GM18951 (cell line): ENCODE data around the gene ARGFX.

ENCODE experiments used
- POLR2A ChIP-seq: IDR thresholded peaks from 4 replicates; pipeline ENCODE4 v1.6.1; 2011; ENCODE audit warnings: mild to moderate bottlenecking; ENCODE audit not compliant: insufficient read length, insufficient read depth; ENCODE audit errors: extremely low read depth
- in situ Hi-C: fragments of 300-500 bp; cut with MboI; formaldehyde crosslinking; loops from one replicate; pipeline ENCODE4 v1.12.0; 2022; ENCODE audit warnings: low sequenced_read_pairs, mixed read lengths, inconsistent platforms; ENCODE audit not compliant: unreplicated experiment

Gene ARGFX

GRCh38 chr3:121567649-121568048 is at the start of gene ARGFX:
TSS of gene ARGFX (plus strand) at chr3:121567949. CDS start at chr3:121570714, 2,765 bp downstream.
- in situ Hi-C loops: no loop called here
- TF ChIP-seq POLR2A: no peak

DNA sequence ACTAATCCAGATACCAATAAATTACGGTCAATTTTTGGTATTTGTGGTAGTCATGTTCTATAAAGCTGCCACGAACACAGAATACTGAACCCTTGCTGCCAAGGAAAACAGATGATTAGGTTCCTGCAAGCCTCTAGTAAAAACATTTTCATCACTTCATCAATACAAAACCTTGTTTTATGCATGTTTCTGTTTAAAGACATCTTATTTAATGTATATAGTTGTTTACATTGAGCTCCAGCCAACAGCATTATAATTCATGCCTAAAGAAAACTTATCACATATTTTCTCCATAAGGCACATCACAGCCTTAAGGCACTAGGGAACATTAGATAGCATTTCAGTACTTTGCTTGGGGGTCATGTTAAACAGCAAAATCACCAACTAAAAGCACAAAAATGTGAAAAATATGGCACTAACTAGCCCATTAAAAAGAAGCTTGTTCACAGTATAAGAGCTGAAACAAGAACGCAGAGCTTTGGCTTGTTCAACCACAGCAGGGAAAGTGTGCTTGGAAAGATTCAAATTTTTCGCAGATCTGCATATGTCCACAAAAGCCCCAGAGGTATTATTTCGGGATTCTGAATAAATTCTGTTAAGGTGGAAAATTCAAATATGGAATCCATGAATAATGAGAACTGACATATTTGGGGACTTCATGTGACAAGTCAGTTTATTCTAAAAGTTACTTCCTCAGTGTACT is 49.6 kb upstream of the ARGFX start:
- TF ChIP-seq POLR2A: no peak
- in situ Hi-C loops: no loop called here

DNA sequence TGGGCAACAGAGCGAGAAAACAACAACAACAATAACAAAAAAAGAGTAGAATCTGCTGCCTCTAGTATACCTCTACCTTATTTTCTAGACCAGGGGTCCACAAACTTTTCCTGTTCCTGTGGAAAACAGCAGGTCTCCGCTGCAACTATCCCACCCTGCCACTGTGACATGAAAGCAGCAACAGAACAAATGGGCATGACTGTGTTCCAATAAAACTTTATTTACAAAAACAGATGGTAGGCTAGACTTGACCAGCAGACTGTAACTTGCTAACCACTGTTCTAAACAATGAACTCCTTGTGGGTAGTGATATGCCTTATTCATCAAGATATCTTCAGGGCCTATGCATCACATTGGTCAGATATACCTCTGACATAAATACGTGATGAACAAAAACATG is 47.2 kb upstream of the ARGFX start:
- no peak for TF ChIP-seq POLR2A
- in situ Hi-C loops: no loop called here

DNA sequence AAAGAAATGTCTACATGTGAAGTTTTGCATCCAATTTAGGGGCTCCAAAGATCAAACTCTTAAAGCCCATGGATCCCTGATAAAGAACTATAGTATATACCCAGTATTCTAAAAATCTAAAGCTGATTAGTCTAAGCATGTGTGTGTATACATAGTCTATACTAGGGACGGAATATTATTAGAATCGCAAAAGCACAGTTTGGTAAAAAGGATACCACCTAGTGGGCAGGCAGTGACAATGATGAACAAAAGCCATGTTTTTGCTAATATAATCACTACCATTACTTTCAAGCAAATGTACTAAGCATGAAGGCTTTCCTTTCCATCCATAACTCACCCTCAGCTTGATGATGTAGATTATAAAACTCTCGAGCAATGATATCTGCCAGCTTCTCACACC is 38.4 kb upstream of the ARGFX start:
- in situ Hi-C loops: loop anchor here (25.0 kb wide), 1 partner anchor 558 kb away; no protein-coding TSS in a partner anchor

GRCh38 chr3:121531269-121531668 is 36.5 kb upstream of the ARGFX start:
- in situ Hi-C loops: loop anchor here (25.0 kb wide), 1 partner anchor 556 kb away; no protein-coding TSS in a partner anchor
- no peak for TF ChIP-seq POLR2A

More for the DNA sequence above, 38.4 kb upstream of the ARGFX start:
- no peak for TF ChIP-seq POLR2A

DNA sequence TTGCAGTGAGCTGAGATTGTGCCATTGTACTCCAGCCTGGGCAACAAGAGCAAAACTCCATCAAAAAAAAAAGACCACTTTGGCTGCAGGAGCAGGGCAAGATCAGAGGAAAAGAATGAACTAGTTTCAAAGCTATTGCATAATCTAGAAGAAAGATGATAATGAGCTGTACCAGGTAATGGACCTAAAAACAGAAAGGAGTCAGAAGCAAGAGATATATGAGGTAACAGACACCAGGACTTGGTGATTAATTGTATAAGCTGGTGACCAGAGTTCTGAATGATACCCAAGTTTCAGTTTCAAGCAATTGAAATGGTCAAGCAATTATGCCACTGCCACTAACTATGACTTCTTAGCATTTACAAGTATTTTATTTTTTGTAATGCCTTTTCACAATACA is 24.8 kb upstream of the ARGFX start:
- in situ Hi-C loops: loop anchor here (25.0 kb wide), 1 partner anchor 544 kb away; no protein-coding TSS in a partner anchor
- no peak for TF ChIP-seq POLR2A

GRCh38 chr3:121545049-121545573 is 22.6 kb upstream of the ARGFX start:
- in situ Hi-C loops: loop anchor here (25.0 kb wide), 1 partner anchor 542 kb away; no protein-coding TSS in a partner anchor
- no peak for TF ChIP-seq POLR2A

DNA sequence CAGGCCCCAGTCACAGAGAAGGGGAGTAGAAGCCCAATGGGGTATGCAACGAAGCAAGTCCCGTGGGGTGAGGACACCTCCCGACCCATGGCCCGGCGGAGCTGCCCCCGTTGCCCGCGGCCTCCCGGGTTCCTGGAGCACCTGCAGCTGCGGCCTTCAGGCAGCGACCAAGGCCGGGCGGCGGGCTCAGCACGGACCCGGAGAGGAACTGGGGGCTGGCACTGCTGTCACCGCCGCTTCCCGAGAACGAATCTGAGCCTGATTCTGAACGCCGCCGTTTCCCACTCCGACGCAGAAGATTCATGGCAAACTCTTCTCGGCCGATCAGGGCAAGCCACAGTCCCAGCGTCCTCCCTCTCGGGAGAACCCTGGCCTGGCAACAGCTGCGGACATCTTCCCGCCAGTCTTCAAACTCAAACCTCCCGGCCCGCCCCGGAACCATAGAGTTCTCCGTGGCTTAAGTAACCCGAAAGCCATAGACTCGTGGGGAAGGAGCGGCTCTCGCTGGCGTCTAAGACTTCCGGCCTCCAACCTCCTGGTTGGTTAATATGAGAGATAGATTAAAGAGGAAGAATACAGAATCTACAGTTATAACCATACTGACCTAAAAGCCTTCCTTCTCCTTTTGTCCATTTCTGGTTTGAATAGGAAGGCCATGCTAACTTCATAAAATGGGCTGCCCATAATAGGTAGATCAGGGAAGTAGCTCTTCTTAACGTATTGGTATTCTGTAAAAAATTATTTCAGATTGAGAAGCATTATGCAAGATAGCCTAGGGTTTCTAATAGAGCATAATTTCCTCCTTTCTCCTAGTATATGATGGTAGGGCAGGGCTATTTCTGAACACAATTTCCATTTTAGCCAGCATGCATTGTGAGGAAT is 21.9 kb upstream of the ARGFX start, which contains the start of gene POLQ:
Gene POLQ, minus strand, starts transcription at position 415 of the 882 bp plus-strand sequence. Its CDS starts 111 bp downstream, at position 304.
- TF ChIP-seq POLR2A: peak; percentile 77
- in situ Hi-C loops: loop anchor here (25.0 kb wide), 1 partner anchor 541 kb away; no protein-coding TSS in a partner anchor

DNA sequence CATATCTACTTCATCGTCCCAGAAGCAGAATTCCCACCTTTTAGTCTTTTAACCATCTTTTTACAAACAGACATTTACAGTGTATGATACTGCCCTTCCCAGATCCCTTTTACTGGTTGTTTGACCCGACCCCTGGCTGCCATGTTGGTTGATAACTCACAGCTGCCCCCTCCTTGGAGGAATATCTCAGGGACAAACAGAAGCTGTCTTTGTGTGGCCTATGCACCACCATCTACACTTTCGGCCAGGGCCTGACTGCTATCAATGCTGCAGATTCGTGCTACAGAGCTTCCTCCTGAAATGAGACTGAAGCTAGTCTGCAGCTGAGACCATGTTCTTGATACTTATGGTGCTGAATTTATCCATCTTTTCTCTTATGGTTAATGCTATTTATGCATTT is 15.4 kb upstream of the ARGFX start:
- no peak for TF ChIP-seq POLR2A
- in situ Hi-C loops: no loop called here

- in situ Hi-C loops: no loop called here
Measured at GRCh38 chr3:121552797-121553196, 15.0 kb upstream of the ARGFX start.

DNA sequence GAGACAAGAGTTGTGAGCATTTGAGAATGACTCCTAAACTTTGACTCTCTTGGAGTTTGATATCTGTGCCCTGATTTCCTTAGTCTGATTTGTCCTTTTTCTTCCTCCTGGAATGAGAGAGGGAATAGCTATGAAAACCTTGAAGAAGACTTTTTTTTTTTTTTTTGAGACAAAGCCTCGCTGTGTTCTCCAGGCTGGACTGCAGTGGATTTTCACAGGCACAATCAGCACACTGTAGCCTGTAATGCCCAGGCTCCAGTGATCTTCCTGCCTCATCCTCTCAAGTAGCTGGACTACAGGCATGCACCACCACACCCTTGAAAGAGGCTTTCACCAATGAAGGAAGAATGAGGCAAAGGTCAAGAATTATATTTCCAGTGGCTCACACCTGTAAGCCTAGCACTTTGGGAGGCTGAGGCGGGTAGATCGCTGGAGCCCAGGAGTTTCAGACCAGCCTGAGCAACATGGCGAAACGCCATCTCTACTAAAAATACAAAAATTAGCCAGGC is 10.3 kb upstream of the ARGFX start:
- in situ Hi-C loops: no loop called here
- TF ChIP-seq POLR2A: no peak

More at GRCh38 chr3:121552797-121553196, 15.0 kb upstream of the ARGFX start:
- TF ChIP-seq POLR2A: no peak

DNA sequence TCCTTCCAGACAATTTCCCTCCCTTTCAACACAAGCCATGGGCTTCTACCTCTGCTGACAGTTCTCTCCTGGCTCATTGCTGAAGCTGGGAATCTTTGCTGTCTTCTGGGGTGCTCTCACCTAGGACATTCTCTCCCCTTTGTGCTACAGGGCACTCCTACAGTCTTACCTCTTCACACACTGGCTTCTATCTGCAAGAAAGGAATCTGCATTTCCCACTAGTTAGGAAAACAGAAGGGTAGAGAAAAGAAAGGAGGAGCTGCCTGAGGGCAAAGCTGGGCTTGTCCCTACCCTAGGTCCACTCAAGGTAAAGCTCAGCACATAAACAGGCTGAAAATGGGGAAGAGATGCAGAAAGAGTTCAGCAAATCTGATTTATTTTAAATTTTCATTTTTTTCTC is 5.6 kb upstream of the ARGFX start:
- in situ Hi-C loops: no loop called here
- TF ChIP-seq POLR2A: no peak

- no peak for TF ChIP-seq POLR2A
- in situ Hi-C loops: no loop called here
Measured at GRCh38 chr3:121566773-121567172, 976 bp upstream of the ARGFX start.

DNA sequence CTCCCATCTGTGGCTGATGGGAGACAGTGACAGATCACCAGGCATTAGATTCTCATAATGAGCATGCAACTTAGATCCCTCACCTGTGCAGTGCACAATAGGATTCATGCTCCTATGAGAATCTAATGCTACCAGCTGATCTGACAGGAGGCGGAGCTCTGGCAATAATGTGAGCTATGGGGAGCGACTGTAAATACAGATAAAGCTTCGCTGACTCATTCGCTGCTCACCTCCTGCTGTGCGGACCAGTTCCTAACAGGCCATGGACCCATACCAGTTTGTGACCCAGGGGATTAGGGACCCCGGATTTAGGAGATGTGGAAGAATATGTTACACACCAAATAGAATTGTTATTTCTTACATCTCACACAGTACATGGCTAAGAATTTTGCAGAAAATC is 6.7 kb downstream of the ARGFX start:
- in situ Hi-C loops: no loop called here
- no peak for TF ChIP-seq POLR2A
